ENCODE results near the gene GPR162.

- TF ChIP-seq CTCF (IDR thresholded peaks at IDR 0.05) (no peak), POLR2A (IDR thresholded peaks at IDR 0.05; ENCODE audit: low read depth) (no peak), POLR2AphosphoS5 (IDR thresholded peaks at IDR 0.05) (no peak), EP300 (IDR thresholded peaks at IDR 0.05) (no peak)
Observed at GRCh38 chr12:6834873-6835272, 13.3 kb downstream of the GPR162 start.

Measured in esophagus muscularis mucosa (tissue), 4 donors.